Frontal cortex (tissue), 4 donors: ENCODE results near the gene TMEM221. TPM values are rescaled to one million over a fixed set of nuclear protein-coding genes. Genes with fewer than 3 reads are reported as not detected.

Experiments used
- DNase-seq, 2 donors: peaks; one replicate each; pipeline ENCODE4 v3.0.0; 2012; ENCODE audit warnings: low spot score in 2 of 2
- FAIRE-seq: peaks from 2 replicates; lab custom pipeline; 2012; peaks lifted over from hg19 to GRCh38; lab: Jason Lieb, UNC
- total RNA-seq: library from RNA; depleted of rRNA; stranded (reverse); fragments of >200 nt; gene quantifications from one replicate; pipeline ENCODE4 v1.2.3, GENCODE V29; 2014
- donor health status: control.
- donor health status: control.
- donor health status: control.

TMEM221 gene
- total RNA-seq, 1 donor from 2014 or later = 0.82 TPM

DNA sequence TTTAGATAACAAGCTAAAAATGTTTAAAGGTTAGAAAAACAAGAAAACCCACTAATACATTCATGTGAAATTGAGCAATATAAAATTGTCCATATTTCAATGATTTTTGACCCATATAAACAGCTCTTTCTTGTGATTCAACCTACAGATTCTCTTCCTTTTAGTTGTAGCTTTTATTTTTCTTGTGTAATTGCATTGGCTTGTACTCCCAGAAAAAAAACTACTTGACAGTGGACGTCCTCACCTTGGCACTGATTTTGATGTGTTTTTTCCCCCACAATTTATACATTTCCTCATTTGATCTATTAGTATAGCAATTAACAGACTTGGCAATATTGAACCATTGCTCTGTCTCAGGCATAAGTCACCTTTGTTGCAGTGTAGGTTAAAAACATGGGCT, 59.2 kb downstream of the TMEM221 start:
- FAIRE-seq (no peak), DNase-seq (no peak)

DNA sequence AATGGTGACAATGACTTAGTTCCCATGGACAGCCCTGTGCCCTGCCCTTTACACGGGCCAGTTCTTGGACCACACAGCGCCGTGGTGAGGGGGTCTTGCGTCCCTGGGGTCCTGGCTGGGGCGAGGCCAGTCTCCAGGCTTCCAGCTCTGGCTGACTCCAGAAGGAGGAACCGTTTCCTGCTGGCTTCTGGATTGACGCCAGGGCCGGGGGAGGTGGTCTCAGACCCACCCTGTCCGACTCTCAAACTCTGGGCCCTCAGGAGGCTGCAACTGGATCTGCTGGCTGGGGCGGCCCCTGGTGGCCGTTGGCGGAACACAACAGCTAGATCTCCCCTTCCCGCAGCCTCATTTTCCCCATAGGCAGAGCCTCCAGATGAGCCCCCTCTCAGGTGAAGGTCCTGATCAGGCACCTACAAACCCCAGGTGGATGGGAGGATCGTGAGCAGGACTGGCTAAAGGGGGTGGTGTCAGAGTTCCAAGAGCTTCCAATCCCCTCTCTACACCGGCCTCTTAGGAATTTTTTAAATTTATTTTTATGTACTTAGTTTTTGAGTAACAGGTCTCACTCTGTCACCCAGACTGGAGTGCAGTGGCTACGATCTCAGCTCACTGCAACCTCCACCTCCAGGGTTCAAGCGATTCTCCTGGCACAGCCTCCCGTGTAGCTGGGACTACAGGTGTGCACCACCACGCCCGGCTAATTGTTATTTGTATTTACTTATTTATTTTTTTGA, 62.4 kb downstream of the TMEM221 start:
- FAIRE-seq (no peak), DNase-seq (peak; percentile 50 to 75)

Other genes starting within 250 kb of the TMEM221 start
- 15.1 TPM for gene USE1, start 233.3 kb downstream of the TMEM221 start, total RNA-seq
- 0.82 TPM for gene OCEL1, start 222.4 kb downstream of the TMEM221 start, total RNA-seq
- 9.8 TPM for gene NR2F6, start 202.7 kb downstream of the TMEM221 start, total RNA-seq
- 0.82 TPM for gene USHBP1, start 183.9 kb downstream of the TMEM221 start, total RNA-seq
- 66.9 TPM for gene BABAM1, start 181.2 kb downstream of the TMEM221 start, total RNA-seq
- gene ANKLE1, start 166.8 kb downstream of the TMEM221 start, total RNA-seq = 0.82 TPM
- gene ABHD8, start 145.2 kb downstream of the TMEM221 start, total RNA-seq = 20.4 TPM
- gene MRPL34, start 142.8 kb downstream of the TMEM221 start, total RNA-seq = 11.4 TPM
- gene DDA1, start 139.1 kb downstream of the TMEM221 start, total RNA-seq = 10.2 TPM
- gene ANO8, start 113.8 kb downstream of the TMEM221 start, total RNA-seq = 20.0 TPM
- gene GTPBP3, start 111.1 kb downstream of the TMEM221 start, total RNA-seq = 11.8 TPM
- gene PLVAP, start 71.3 kb downstream of the TMEM221 start, total RNA-seq = under 0.01 TPM
- not detected for gene CCDC194, start 54.5 kb downstream of the TMEM221 start, total RNA-seq
- gene BST2, start 43.0 kb downstream of the TMEM221 start, total RNA-seq = 1.6 TPM
- gene MVB12A, start 28.6 kb downstream of the TMEM221 start, total RNA-seq = 17.5 TPM
- gene NXNL1, start 12.3 kb upstream of the TMEM221 start, total RNA-seq = not detected
- 10.2 TPM for gene SLC27A1, start 21.9 kb upstream of the TMEM221 start, total RNA-seq
- 38.3 TPM for gene PGLS, start 63.0 kb upstream of the TMEM221 start, total RNA-seq
- gene COLGALT1, start 107.0 kb upstream of the TMEM221 start, total RNA-seq = 17.1 TPM
- gene UNC13A, start 239.7 kb upstream of the TMEM221 start, total RNA-seq = 27.3 TPM